SK-N-SH (cell line): ENCODE measurements around the gene LTBP2. TPM values are rescaled to one million over a fixed set of nuclear protein-coding genes. Genes with fewer than 3 reads are reported as not detected.

Experiments used
- CTCF ChIA-PET: fragments of 300-600, 350-600 bp; formaldehyde crosslinking; extraction: SDS; loops from one replicate; lab custom pipeline; 2021; lab: Yijun Ruan, JAX
- POLR2A ChIA-PET: fragments of 350-600 bp; sonication (Branson Sonifier 250); formaldehyde crosslinking; extraction: SDS; loops from one replicate; lab custom pipeline; 2020; ENCODE audit warnings: antibody characterized with exemption, inconsistent platforms; lab: Yijun Ruan, JAX
- DNase-seq: peaks from one replicate; pipeline ENCODE4 v3.0.0; 2012
- H2AFZ ChIP-seq: fragments of 200-600 bp; sonication (generic); 2 replicates; pipeline ENCODE4 v1.8.1; 2016; ENCODE audit warnings: antibody characterized with exemption, mild to moderate bottlenecking, low read depth
- H3F3A ChIP-seq: fragments of 200-600 bp; sonication (generic); replicated peaks from 2 replicates; pipeline ENCODE3; 2016; ENCODE audit warnings: antibody characterized with exemption, mild to moderate bottlenecking; ENCODE audit not compliant: insufficient read depth
- H3K27ac ChIP-seq, 2 experiments: fragments of 200-500 bp in 1 of 2; fragments of 200-600 bp in 1 of 2; sonication (Bioruptor generic) in 1 of 2; sonication (generic), shearing (Covaris generic) in 1 of 2; 2 replicates each; pipeline versions ENCODE4 v1.5.1 to v1.6.1; 2014 to 2016; ENCODE audit warnings: low read depth in 2 of 2, inconsistent platforms in 1 of 2, low read length in 1 of 2, mild to moderate bottlenecking in 1 of 2, mixed read lengths in 1 of 2
- H3K27me3 ChIP-seq: fragments of 200-600 bp; sonication (generic), shearing (Covaris generic); 2 replicates; pipeline ENCODE4 v1.6.1; 2016; ENCODE audit warnings: mixed run types; ENCODE audit not compliant: insufficient read depth
- H3K36me3 ChIP-seq, 2 experiments: fragments of 200-500 bp in 1 of 2; fragments of 200-600 bp in 1 of 2; sonication (Bioruptor generic) in 1 of 2; sonication (generic) in 1 of 2; replicated peaks in 1 of 2; 2 replicates each; pipeline versions ENCODE3 to v1.5.1; 2014 to 2016; ENCODE audit warnings: low read length in 1 of 2, mild to moderate bottlenecking in 1 of 2; ENCODE audit not compliant: insufficient read depth in 2 of 2, control insufficient read depth in 1 of 2
- H3K4me1 ChIP-seq, 2 experiments: fragments of 200-500 bp in 1 of 2; fragments of 200-600 bp in 1 of 2; sonication (Bioruptor generic) in 1 of 2; sonication (generic), shearing (Covaris generic) in 1 of 2; 2 replicates each; pipeline versions ENCODE4 v1.5.1 to v1.6.1; 2014 to 2016; ENCODE audit warnings: low read depth in 1 of 2, low read length in 1 of 2, mixed run types in 1 of 2; ENCODE audit not compliant: insufficient read depth in 2 of 2, control insufficient read depth in 1 of 2
- H3K4me2 ChIP-seq: fragments of 200-600 bp; sonication (generic), shearing (Covaris generic); 2 replicates; pipeline ENCODE4 v1.6.1; 2017; ENCODE audit warnings: mixed run types
- H3K4me3 ChIP-seq, 2 experiments: fragments of 200-500 bp in 1 of 2; fragments of 200-600 bp in 1 of 2; sonication (Bioruptor generic) in 1 of 2; sonication (generic), shearing (Covaris generic) in 1 of 2; 2 replicates each; pipeline versions ENCODE4 v1.5.1 to v1.8.1; 2014 to 2016; ENCODE audit warnings: low read depth in 2 of 2, inconsistent platforms in 1 of 2, low read length in 1 of 2, mild to moderate bottlenecking in 1 of 2, mixed read lengths in 1 of 2, moderate library complexity in 1 of 2
- H3K79me2 ChIP-seq: fragments of 200-600 bp; sonication (generic); 2 replicates; pipeline ENCODE4 v1.8.1; 2017; ENCODE audit warnings: mild to moderate bottlenecking; ENCODE audit not compliant: insufficient read depth
- H3K9ac ChIP-seq: fragments of 200-600 bp; sonication (generic); 2 replicates; pipeline ENCODE4 v1.6.1; 2017; ENCODE audit warnings: mixed run types
- H3K9me2 ChIP-seq: fragments of 200-600 bp; sonication (generic); 2 replicates; pipeline ENCODE4 v1.6.1; 2017; ENCODE audit warnings: mixed run types
- H3K9me3 ChIP-seq: fragments of 200-600 bp; sonication (generic); 2 replicates; pipeline ENCODE4 v1.6.1; 2017; ENCODE audit warnings: mixed run types, mild to moderate bottlenecking, moderate library complexity
- H4K20me1 ChIP-seq: fragments of 200-600 bp; sonication (generic); 2 replicates; pipeline ENCODE4 v1.6.1; 2017; ENCODE audit warnings: mild to moderate bottlenecking, mixed run types; ENCODE audit not compliant: insufficient read depth
- EZH2phosphoT487 ChIP-seq: fragments of 200-600 bp; sonication (generic); IDR thresholded peaks from 2 replicates; pipeline ENCODE4 v1.6.1; 2017; ENCODE audit warnings: low read depth, mixed run types, mild to moderate bottlenecking, antibody characterized with exemption, moderate library complexity, borderline replicate concordance
- FOXJ3 ChIP-seq: sonication (generic); formaldehyde crosslinking; IDR thresholded peaks from 2 replicates; pipeline ENCODE4 v1.5.1; 2020; ENCODE audit warnings: mild to moderate bottlenecking, missing genetic modification reagents
- FOXM1 ChIP-seq: IDR thresholded peaks from 2 replicates; pipeline ENCODE4 v1.4.0; 2012; ENCODE audit warnings: low read depth, mild to moderate bottlenecking
- GABPA ChIP-seq: IDR thresholded peaks from 2 replicates; pipeline ENCODE4 v1.4.0; 2012; ENCODE audit warnings: low read depth, mild to moderate bottlenecking
- JUND ChIP-seq: IDR thresholded peaks from 2 replicates; pipeline ENCODE4 v1.4.0; 2012
- MEF2A ChIP-seq: IDR thresholded peaks from 2 replicates; pipeline ENCODE4 v1.4.0; 2012; ENCODE audit warnings: low read depth, borderline replicate concordance
- NRF1 ChIP-seq: IDR thresholded peaks from 2 replicates; pipeline ENCODE4 v1.6.1; 2012; ENCODE audit warnings: low read depth, mild to moderate bottlenecking, low read length
- RCOR1 ChIP-seq: fragments of 150-350 bp; IDR thresholded peaks from 2 replicates; pipeline ENCODE4 v1.6.1; 2017; ENCODE audit warnings: antibody characterized with exemption, low read length
- REST ChIP-seq: IDR thresholded peaks from 2 replicates; pipeline ENCODE4 v1.6.1; 2012; ENCODE audit warnings: mild to moderate bottlenecking, low read depth, low read length, moderate library complexity
- SMC3 ChIP-seq: IDR thresholded peaks from 2 replicates; pipeline ENCODE4 v1.6.1; 2012; ENCODE audit warnings: low read depth, low read length, improper control_type of control experiment
- TCF12 ChIP-seq: IDR thresholded peaks from 2 replicates; pipeline ENCODE4 v1.4.0; 2012
- YY1 ChIP-seq: IDR thresholded peaks from 2 replicates; pipeline ENCODE4 v1.4.0; 2012; ENCODE audit warnings: low read depth, mild to moderate bottlenecking
- WGBS: methylation state at CpG from one replicate; pipeline ENCODE4 v1.1.6; 2017; ENCODE audit warnings: low lambda C conversion rate; 5-methylcytosine and 5-hydroxymethylcytosine counted together
- polyA plus RNA-seq, 3 experiments: library from polyadenylated mRNA; depleted of rRNA; stranded (reverse); fragments of >200 nt; gene quantifications; 2 replicates each; pipeline ENCODE4 v1.2.3, GENCODE V29; 2012
- TF ChIP-seq, protein P1 (sequence below): IDR thresholded peaks from 2 replicates; pipeline ENCODE4 v1.4.0; 2012; ENCODE audit warnings: low read depth, borderline replicate concordance
- TF ChIP-seq, protein P2 (sequence below): fragments of 150-350 bp; IDR thresholded peaks from 2 replicates; pipeline ENCODE4 v1.6.1; 2016; ENCODE audit warnings: mild to moderate bottlenecking, low read depth, low read length
- TF ChIP-seq, protein P3 (sequence below): IDR thresholded peaks from 2 replicates; pipeline ENCODE4 v1.4.0; 2012; ENCODE audit warnings: low read depth
- TF ChIP-seq, protein P4 (sequence below): IDR thresholded peaks from 2 replicates; pipeline ENCODE4 v1.4.0; 2012; ENCODE audit warnings: low read depth, borderline replicate concordance

Gene LTBP2
- polyA plus RNA-seq, 1 of the 3 experiments (the other 2 are of a cell fraction), result 58.8 TPM

- TF ChIP-seq, protein P1, sequence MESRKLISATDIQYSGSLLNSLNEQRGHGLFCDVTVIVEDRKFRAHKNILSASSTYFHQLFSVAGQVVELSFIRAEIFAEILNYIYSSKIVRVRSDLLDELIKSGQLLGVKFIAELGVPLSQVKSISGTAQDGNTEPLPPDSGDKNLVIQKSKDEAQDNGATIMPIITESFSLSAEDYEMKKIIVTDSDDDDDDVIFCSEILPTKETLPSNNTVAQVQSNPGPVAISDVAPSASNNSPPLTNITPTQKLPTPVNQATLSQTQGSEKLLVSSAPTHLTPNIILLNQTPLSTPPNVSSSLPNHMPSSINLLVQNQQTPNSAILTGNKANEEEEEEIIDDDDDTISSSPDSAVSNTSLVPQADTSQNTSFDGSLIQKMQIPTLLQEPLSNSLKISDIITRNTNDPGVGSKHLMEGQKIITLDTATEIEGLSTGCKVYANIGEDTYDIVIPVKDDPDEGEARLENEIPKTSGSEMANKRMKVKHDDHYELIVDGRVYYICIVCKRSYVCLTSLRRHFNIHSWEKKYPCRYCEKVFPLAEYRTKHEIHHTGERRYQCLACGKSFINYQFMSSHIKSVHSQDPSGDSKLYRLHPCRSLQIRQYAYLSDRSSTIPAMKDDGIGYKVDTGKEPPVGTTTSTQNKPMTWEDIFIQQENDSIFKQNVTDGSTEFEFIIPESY, result no peak
- TF ChIP-seq, protein P2, sequence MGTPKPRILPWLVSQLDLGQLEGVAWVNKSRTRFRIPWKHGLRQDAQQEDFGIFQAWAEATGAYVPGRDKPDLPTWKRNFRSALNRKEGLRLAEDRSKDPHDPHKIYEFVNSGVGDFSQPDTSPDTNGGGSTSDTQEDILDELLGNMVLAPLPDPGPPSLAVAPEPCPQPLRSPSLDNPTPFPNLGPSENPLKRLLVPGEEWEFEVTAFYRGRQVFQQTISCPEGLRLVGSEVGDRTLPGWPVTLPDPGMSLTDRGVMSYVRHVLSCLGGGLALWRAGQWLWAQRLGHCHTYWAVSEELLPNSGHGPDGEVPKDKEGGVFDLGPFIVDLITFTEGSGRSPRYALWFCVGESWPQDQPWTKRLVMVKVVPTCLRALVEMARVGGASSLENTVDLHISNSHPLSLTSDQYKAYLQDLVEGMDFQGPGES, result no peak
- no peak for TF ChIP-seq TCF12
- no peak for TF ChIP-seq GABPA
- TF ChIP-seq, protein P3, sequence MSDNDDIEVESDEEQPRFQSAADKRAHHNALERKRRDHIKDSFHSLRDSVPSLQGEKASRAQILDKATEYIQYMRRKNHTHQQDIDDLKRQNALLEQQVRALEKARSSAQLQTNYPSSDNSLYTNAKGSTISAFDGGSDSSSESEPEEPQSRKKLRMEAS, result no peak
- TF ChIP-seq FOXJ3 (CRISPR knock-in tag), result no peak
- TF ChIP-seq, protein P4, sequence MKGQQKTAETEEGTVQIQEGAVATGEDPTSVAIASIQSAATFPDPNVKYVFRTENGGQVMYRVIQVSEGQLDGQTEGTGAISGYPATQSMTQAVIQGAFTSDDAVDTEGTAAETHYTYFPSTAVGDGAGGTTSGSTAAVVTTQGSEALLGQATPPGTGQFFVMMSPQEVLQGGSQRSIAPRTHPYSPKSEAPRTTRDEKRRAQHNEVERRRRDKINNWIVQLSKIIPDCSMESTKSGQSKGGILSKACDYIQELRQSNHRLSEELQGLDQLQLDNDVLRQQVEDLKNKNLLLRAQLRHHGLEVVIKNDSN, result no peak
- no peak for TF ChIP-seq JUND
- TF ChIP-seq NRF1, result no peak
- no peak for TF ChIP-seq MEF2A
- no peak for TF ChIP-seq REST
- TF ChIP-seq YY1, result no peak
- TF ChIP-seq RCOR1, result no peak
- TF ChIP-seq SMC3, result no peak
- no peak for TF ChIP-seq EZH2phosphoT487
- no peak for TF ChIP-seq FOXM1
- POLR2A ChIA-PET, result no interaction called here
- no peaks in the 10 kb centered on the region for H4K20me1 ChIP-seq
- H3K27me3 ChIP-seq, result no peaks in the 10 kb centered on the region
- H3K4me3 ChIP-seq, result no peak overlapping the region
- H3K27ac ChIP-seq, result no peak overlapping the region
- peaks cover 3% of the 10 kb centered on the region for H3F3A ChIP-seq
- no peaks in the 10 kb centered on the region for H3K9me2 ChIP-seq
- H2AFZ ChIP-seq, result no peak overlapping the region
- H3K79me2 ChIP-seq, result peaks cover 5% of the 10 kb centered on the region; the same call in 1 of the 2 replicates
- no peak overlapping the region for H3K4me2 ChIP-seq
- H3K4me1 ChIP-seq, result peaks cover 0 to 10% of the 10 kb centered on the region in 2 experiments; a peak in 1 of 4 replicates
- CTCF ChIA-PET, result interaction anchor here (0.5 to 2.2 kb wide), 4 partner anchors 11 to 615 kb away, joined by 3 to 7 read pairs (median 4); no protein-coding TSS in a partner anchor
- H3K36me3 ChIP-seq, result peaks cover 31 to 50% of the 10 kb centered on the region in 2 experiments
- H3K9ac ChIP-seq, result no peak overlapping the region
- 97% methylated on average over 6 of the region's 10 CpGs for WGBS
- no peak for DNase-seq
- H3K9me3 ChIP-seq, result no peaks in the 10 kb centered on the region
Observed at GRCh38 chr14:74532246-74532645, 79.8 kb downstream of the LTBP2 start.
